NOMO-1 (cell line): ENCODE measurements around the gene XAB2.
"Not testable (repeated sequence)": the region's sequence is repeated elsewhere in the genome, so short reads cannot be mapped to it uniquely, and the experiment has no call there.

Experiments
- DNase-seq, 2 experiments: peaks; one replicate each; lab custom pipeline; 2025; ENCODE audit not compliant: unreplicated experiment in 2 of 2; lab: John Stamatoyannopoulos, UW

XAB2 gene

GRCh38 chr19:7650148-7650547, 20.8 kb upstream of the XAB2 start:
- no peak for DNase-seq

- DNase-seq: no peak
These were observed 19.1 kb upstream of the XAB2 start for GRCh38 chr19:7648265-7649014.

- DNase-seq: no peak
These were observed 17.8 kb upstream of the XAB2 start for GRCh38 chr19:7647156-7647555.

- DNase-seq: no peak
These were observed 17.0 kb upstream of the XAB2 start for GRCh38 chr19:7646426-7646700.

GRCh38 chr19:7645656-7646425, 16.5 kb upstream of the XAB2 start:
- DNase-seq: peak; percentile 71 to 77

GRCh38 chr19:7645163-7645562, 15.8 kb upstream of the XAB2 start:
- DNase-seq: peak; percentile 81 to 86

- no peak for DNase-seq
These were observed 15.2 kb upstream of the XAB2 start for GRCh38 chr19:7644550-7644877.

GRCh38 chr19:7643629-7644549, 14.5 kb upstream of the XAB2 start:
- not testable (repeated sequence) for DNase-seq

GRCh38 chr19:7643031-7643415, 13.7 kb upstream of the XAB2 start:
- DNase-seq: no peak

GRCh38 chr19:7642295-7643030, 13.1 kb upstream of the XAB2 start:
- DNase-seq: no peak

- no peak for DNase-seq
These were observed 12.2 kb upstream of the XAB2 start for GRCh38 chr19:7641290-7642276.

- DNase-seq: no peak
These were observed 11.5 kb upstream of the XAB2 start for GRCh38 chr19:7640803-7641202.

GRCh38 chr19:7639863-7640348, 10.6 kb upstream of the XAB2 start:
- no peak for DNase-seq

- no peak for DNase-seq
These were observed 9.6 kb upstream of the XAB2 start for GRCh38 chr19:7638802-7639465.

- peak; percentile 19 to 26 for DNase-seq
These were observed 8.3 kb upstream of the XAB2 start for GRCh38 chr19:7637374-7638256.

GRCh38 chr19:7636691-7637373, 7.5 kb upstream of the XAB2 start, which contains the start of gene STXBP2:
STXBP2 (plus strand) TSS chr19:7637110; CDS start chr19:7637150, 40 bp downstream.
- peak; percentile 52 to 81 for DNase-seq

- DNase-seq: peak in 1 of 2 experiments; percentile 40
These were observed 7.0 kb upstream of the XAB2 start for GRCh38 chr19:7636317-7636690.
